GM18873 (cell line): ENCODE results near the gene PLK1.

Source experiments
- ATAC-seq: cut with Tn5 transposase; IDR thresholded peaks from one replicate; pipeline ENCODE4 v1.9.1; 2021; ENCODE audit warnings: mild to moderate bottlenecking, moderate library complexity, moderate number of reproducible peaks; ENCODE audit not compliant: unreplicated experiment, low FRiP score

PLK1 gene

GRCh38 chr16:23679274-23679985 is 741 bp downstream of the PLK1 start:
- no peak for ATAC-seq

GRCh38 chr16:23679986-23680336 is 1.3 kb downstream of the PLK1 start:
- ATAC-seq = no peak

- no peak for ATAC-seq
These were observed 3.5 kb downstream of the PLK1 start for GRCh38 chr16:23682181-23682580.

DNA sequence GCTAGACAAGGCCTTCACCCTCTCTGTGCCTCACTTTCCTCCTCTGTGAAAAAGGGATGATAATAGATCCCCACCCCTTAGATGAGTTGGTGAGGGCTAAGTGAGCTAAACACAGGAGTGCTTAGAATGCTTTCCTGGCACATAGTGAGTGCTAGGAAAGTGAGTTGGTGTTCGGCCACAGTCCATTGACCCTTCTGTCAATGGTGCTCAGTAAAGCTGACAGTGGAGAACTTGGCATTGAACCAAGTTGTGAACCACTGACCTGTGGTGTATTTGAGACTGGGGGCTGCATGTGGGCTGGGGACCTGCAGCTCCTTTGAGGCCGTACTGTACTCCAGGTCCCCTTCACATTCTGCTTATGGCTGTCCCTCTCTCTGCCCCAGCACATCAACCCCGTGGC is 4.8 kb downstream of the PLK1 start:
- ATAC-seq = no peak

DNA sequence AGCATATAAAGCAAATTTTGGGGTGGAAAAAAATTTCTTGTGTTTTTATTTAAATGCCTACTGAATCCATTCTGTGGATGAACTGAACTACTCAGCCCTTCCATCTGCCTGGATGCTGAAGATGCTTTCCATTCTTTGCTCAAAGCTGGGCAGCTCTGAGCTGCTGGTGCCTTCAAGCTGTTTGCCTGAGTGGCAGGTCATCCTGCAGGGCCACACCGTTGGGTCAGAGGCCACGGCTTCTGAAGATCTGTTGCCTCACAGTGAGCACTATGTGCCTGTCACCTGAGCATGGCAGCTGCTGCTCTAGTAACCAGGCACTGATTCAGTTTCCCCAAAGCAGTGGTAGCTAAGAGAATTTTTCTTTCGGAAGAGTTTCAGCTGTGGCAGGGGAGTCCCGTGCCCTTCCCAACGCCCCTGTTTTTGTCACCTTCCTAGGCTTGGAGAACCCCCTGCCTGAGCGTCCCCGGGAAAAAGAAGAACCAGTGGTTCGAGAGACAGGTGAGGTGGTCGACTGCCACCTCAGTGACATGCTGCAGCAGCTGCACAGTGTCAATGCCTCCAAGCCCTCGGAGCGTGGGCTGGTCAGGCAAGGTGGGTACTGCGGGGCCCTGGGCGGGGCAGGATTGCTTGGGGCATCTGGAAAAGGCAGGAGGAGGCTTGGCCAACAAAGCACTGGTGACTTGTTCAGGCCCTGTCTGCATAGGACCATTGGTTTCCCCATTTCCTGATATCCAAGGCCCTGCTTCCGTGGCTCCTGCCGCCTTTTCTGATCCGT is 8.5 kb downstream of the PLK1 start:
- ATAC-seq = no peak

DNA sequence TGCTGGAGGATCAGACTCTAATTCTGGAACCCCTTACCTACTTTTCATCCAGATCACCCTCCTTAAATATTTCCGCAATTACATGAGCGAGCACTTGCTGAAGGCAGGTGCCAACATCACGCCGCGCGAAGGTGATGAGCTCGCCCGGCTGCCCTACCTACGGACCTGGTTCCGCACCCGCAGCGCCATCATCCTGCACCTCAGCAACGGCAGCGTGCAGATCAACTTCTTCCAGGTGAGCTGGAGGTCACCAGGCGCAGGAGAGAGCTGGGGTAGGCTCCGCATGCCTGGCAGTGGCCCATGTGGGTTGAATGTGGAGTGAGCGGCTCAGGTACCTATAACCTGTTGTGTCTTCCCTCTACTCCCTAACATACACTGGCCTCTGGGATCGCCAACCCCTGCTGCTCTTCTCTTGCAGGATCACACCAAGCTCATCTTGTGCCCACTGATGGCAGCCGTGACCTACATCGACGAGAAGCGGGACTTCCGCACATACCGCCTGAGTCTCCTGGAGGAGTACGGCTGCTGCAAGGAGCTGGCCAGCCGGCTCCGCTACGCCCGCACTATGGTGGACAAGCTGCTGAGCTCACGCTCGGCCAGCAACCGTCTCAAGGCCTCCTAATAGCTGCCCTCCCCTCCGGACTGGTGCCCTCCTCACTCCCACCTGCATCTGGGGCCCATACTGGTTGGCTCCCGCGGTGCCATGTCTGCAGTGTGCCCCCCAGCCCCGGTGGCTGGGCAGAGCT is 10.9 kb downstream of the PLK1 start:
- ATAC-seq = no peak

GRCh38 chr16:23690771-23691482 is 12.2 kb downstream of the PLK1 start:
- ATAC-seq = no peak

GRCh38 chr16:23691483-23692189 is 12.9 kb downstream of the PLK1 start:
- ATAC-seq = no peak

- ATAC-seq = no peak
These were observed 13.6 kb downstream of the PLK1 start for GRCh38 chr16:23692190-23692837.

GRCh38 chr16:23694265-23694643 is 15.6 kb downstream of the PLK1 start:
- no peak for ATAC-seq

GRCh38 chr16:23694644-23695373 is 16.1 kb downstream of the PLK1 start:
- no peak for ATAC-seq

DNA sequence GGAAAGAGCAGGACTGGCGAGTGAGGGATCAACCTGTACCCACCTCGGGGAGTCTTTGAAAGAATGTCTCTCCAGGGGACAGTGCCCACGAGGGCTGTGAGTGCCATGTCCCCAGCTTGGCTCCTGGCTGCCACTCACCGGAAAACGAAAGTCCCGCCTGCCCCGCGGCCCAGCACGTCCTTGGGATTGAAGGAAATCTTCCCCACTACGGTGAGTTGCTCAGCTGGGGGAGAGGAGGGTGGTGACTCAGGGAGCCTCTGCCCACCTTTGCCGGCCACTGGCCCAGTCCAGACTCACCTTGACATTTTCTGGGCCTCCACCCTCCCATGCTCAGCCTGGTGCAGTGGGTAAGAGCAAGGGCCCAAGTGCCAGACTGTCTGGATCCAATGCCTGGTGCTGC is 17.1 kb downstream of the PLK1 start:
- ATAC-seq = no peak

- no peak for ATAC-seq
These were observed 20.4 kb downstream of the PLK1 start for GRCh38 chr16:23699100-23699499.

DNA sequence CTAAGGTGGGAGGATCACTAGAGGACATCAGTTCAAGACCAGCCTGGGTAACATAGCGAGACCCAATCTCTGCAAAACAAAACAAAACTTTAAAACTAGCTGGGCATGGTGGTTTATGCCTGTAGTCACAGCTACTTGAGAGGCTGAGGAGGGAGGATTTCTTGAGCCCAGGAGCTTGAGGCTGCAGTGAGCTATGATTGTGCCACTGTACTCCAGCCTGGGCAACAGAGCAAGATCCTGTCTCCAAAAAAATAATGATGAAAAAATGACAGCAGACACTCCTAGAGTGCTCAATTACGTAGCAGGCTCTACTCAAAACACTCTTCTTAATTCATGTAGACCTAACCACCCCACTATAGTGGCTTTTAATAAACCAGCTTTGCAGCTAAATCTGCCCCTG is 21.4 kb downstream of the PLK1 start:
- ATAC-seq = no peak

DNA sequence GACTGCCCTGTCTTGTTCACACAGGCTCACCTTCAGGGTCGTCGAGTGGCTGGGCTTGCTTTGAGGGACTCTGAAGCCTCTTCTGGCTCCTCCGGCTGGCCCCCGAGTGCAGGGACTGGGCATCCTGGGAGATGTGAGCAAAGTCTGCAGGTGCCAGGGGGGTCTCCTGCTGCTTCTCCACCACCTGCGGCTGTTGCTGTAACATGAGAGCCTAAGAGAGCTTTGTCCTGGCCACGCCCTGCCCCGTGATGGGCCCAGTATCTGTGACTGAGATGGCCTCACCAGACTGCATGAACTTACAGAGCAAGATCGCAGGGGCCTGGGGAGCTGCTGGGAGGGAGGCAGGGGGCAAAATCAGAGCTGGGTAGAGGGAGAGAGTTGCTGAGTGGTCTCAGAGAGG is 21.8 kb downstream of the PLK1 start:
- ATAC-seq = no peak

DNA sequence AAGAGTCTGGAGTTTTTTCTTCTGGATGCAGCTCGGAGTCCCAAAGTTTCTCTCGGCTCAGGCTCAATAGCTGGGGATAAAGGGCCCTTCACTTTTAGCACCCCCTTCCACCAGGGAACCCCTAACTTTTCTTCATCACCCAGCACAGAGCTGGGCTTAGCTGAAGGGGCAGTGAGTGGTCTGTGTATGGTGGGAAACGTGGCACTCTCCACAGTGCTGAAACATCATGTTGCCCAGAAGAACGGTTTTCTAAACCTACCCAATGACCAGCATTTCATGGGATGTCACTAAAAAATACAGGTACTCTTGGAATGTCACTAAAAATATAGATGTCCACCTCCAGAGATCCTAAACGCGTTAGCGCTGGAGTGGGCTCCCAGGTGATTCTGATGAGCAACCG is 22.4 kb downstream of the PLK1 start:
- ATAC-seq = no peak

- no peak for ATAC-seq
These were observed 24.3 kb downstream of the PLK1 start for GRCh38 chr16:23702951-23703350.

- ATAC-seq = no peak
These were observed 26.3 kb downstream of the PLK1 start for GRCh38 chr16:23704772-23705516.
